Type B pancreatic cell (in vitro differentiated cells): ENCODE data around the gene MUS81. TPM values are rescaled to one million over a fixed set of nuclear protein-coding genes. Genes with fewer than 3 reads are reported as not detected.

Experiments used
- DNase-seq: peaks from one replicate; pipeline ENCODE4 v3.0.0; 2021; ENCODE audit warnings: mixed read lengths; ENCODE audit not compliant: unreplicated experiment; ENCODE audit errors: extremely low spot score
- H3K27ac Mint-ChIP-seq: 2 replicates; pipeline ENCODE4 v1.8.0; 2021; ENCODE audit warnings: mild to moderate bottlenecking, mixed read lengths
- H3K27me3 Mint-ChIP-seq: 2 replicates; pipeline ENCODE4 v1.8.0; 2021; ENCODE audit warnings: mixed read lengths
- H3K36me3 Mint-ChIP-seq: 2 replicates; pipeline ENCODE4 v1.8.0; 2021; ENCODE audit warnings: mixed read lengths
- H3K4me1 Mint-ChIP-seq: one replicate; pipeline ENCODE4 v1.8.0; 2021; ENCODE audit warnings: mixed read lengths; ENCODE audit not compliant: unreplicated experiment
- H3K4me3 Mint-ChIP-seq: 2 replicates; pipeline ENCODE4 v1.8.0; 2021; ENCODE audit warnings: mild to moderate bottlenecking, mixed read lengths
- H3K9me3 Mint-ChIP-seq: 2 replicates; pipeline ENCODE4 v1.8.0; 2021; ENCODE audit warnings: mixed read lengths
- CTCF ChIP-seq: fragments of 200-600 bp; sonication (generic); conservative IDR thresholded peaks from 2 replicates; pipeline ENCODE4 v1.5.0; 2021; ENCODE audit warnings: antibody characterized with exemption, mild to moderate bottlenecking
- total RNA-seq: library from RNA; stranded (reverse); gene quantifications from 2 replicates; pipeline ENCODE4 v1.2.1, GENCODE V29; 2021; ENCODE audit warnings: low replicate concordance

Gene MUS81
- total RNA-seq, 1 donor from 2014 or later = 67.9 TPM

- Mint-ChIP-seq H3K27ac (no peak overlapping the region), H3K9me3 (no peaks in the 10 kb centered on the region), H3K4me1 (peaks cover 21% of the 10 kb centered on the region), H3K4me3 (no peak overlapping the region), H3K36me3 (peaks cover 4% of the 10 kb centered on the region), H3K27me3 (no peaks in the 10 kb centered on the region)
- no peak for DNase-seq
- no peak for TF ChIP-seq CTCF
Measured at GRCh38 chr11:65865550-65866172, 5.4 kb downstream of the MUS81 start.

- no peaks in the 10 kb centered on the region for H3K27me3 Mint-ChIP-seq
- no peaks in the 10 kb centered on the region for H3K9me3 Mint-ChIP-seq
- no peak for TF ChIP-seq CTCF
- DNase-seq = no peak
- peaks cover 14% of the 10 kb centered on the region for H3K4me1 Mint-ChIP-seq
- peak overlapping the region; percentile 79 for H3K4me3 Mint-ChIP-seq
- H3K27ac Mint-ChIP-seq = peak overlapping the region; percentile 37
- H3K36me3 Mint-ChIP-seq = peaks cover 4% of the 10 kb centered on the region
Measured at GRCh38 chr11:65866509-65867283, 6.5 kb downstream of the MUS81 start.

- H3K36me3 Mint-ChIP-seq = peaks cover 4% of the 10 kb centered on the region
- peak overlapping the region; percentile 79 for H3K4me3 Mint-ChIP-seq
- H3K9me3 Mint-ChIP-seq = no peaks in the 10 kb centered on the region
- no peak for TF ChIP-seq CTCF
- peaks cover 13% of the 10 kb centered on the region for H3K4me1 Mint-ChIP-seq
- H3K27ac Mint-ChIP-seq = peak overlapping the region; percentile 37
- no peak for DNase-seq
- no peaks in the 10 kb centered on the region for H3K27me3 Mint-ChIP-seq
Measured at GRCh38 chr11:65867284-65868071, 7.2 kb downstream of the MUS81 start.

- DNase-seq = no peak
- TF ChIP-seq CTCF = no peak
- no peaks in the 10 kb centered on the region for H3K9me3 Mint-ChIP-seq
- H3K27ac Mint-ChIP-seq = peak overlapping the region; percentile 37
- peak overlapping the region; percentile 79 for H3K4me3 Mint-ChIP-seq
- H3K27me3 Mint-ChIP-seq = peaks cover 3% of the 10 kb centered on the region
- no peaks in the 10 kb centered on the region for H3K36me3 Mint-ChIP-seq
- peaks cover 11% of the 10 kb centered on the region for H3K4me1 Mint-ChIP-seq
Measured at GRCh38 chr11:65868076-65868667, 7.9 kb downstream of the MUS81 start.

- H3K27me3 Mint-ChIP-seq = peaks cover 5% of the 10 kb centered on the region
- TF ChIP-seq CTCF = no peak
- H3K4me3 Mint-ChIP-seq = no peak overlapping the region
- peaks cover 12% of the 10 kb centered on the region for H3K4me1 Mint-ChIP-seq
- no peak for DNase-seq
- H3K27ac Mint-ChIP-seq = peak overlapping the region; percentile 56
- no peaks in the 10 kb centered on the region for H3K36me3 Mint-ChIP-seq
- no peaks in the 10 kb centered on the region for H3K9me3 Mint-ChIP-seq
Measured at GRCh38 chr11:65868907-65869306, 8.7 kb downstream of the MUS81 start.
